GM19239 (cell line): ENCODE measurements around the gene BCAR3.
"Not testable (repeated sequence)": the region's sequence is repeated elsewhere in the genome, so short reads cannot be mapped to it uniquely, and the experiment has no call there.

Experiments used
- DNase-seq: peaks from one replicate; pipeline ENCODE4 v3.0.0; 2011; ENCODE audit warnings: low spot score; ENCODE audit not compliant: insufficient read length
- FAIRE-seq: peaks from 2 replicates; lab custom pipeline; 2011; peaks lifted over from hg19 to GRCh38; lab: Jason Lieb, UNC

The BCAR3 gene

DNA sequence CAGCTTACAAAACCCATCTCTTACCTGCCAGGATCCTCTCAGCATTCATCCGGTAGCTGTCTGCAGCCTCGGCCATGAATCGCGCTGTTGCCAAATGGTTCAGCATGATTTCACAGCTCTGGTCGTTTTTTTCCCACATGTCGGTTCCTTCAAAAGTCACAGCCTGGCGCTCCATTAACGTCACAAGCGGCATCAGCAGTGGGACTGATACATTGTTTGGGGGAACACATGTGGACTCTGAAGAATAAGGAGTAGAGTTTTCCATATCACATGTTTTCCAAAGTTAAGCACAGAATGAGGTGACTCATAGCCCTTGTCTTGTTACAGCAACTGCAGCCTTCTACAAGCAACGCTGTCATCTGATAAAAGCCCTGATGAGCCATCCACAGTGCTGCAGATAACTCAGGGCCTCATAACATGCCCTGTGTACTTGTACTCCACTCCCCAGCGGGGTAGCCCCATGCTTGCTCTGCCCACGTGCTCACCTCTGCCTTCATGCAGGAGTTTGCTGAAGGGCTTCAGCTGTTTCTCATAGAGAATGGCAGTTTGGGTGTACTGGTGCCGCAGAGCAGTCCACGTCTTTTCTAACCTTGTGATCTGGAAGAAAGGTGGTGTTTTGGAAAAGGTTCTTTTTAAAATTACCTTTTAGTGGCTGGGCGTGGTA lies 114.2 kb downstream of the BCAR3 start:
- FAIRE-seq (no peak), DNase-seq (no peak)

DNA sequence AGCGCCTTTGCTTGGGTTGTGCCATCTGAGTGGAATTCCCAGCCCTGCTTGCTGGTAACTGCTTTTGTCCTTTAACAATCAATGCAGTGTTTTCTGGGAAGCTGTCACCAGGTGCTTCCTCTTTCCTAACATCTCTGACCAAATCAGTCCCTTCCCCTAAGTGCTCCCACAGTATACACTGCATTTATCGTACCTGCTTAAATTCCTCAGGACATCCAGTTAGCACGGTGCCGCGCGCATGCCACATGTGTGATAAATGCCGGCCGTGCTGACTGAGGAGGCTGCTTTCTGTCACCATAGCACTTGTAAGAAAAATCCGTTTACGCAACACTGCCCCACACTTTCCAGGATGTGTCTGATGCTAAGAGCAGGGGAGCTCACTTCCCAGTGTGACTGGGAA lies 115.4 kb downstream of the BCAR3 start:
- DNase-seq (no peak), FAIRE-seq (no peak)

DNA sequence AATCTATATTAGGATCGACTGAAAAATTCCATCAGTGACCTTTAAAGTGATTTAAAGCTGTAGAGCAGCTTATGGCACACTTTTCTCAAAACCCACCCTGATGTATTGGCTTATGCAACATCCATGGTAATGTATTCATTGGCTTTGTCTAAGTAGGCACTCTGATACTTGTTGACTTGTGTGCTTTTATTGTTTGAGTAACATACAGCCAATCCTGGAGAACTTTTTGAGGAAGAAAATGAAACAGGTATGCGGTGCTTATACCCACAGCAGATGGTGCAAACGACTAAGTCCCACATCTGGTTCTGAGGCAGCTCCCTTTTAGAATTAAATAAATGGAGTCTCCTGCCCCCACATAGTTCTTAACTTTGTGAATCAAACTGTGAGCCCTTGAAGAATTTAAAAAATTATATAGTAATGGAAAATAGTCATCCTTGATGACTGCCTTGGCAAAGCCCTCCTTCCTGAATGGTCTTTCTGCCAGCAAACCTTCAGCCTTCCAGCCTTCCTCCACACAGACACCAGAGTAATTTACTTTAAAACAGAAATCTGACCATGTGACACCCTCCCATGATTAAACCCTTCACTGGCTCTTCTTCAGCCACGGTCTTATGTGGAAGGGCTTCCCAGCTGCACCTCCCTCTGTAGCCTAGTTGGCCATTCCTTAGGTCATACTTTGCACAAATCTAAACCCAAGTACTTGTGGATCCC lies 116.0 kb downstream of the BCAR3 start:
- DNase-seq = no peak
- FAIRE-seq = no peak

DNA sequence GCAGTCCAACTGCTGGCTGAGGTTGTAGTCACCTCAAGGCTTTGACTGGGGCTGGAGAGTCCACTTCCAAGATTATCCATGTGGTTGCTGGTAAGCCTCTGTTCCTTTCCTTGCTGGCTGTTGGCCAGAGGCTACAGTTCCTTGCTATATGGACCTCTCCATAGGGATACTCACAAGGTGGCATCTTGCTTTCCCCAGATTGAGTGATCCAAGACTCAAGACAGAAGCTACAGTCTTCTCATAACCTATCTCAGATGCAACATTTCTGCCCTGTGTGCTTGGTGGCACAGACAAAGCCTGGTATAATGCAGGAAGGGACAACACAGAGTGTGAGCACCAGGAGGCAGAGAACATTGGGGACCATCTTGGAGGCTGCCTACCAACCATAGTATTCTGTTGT lies 121.9 kb downstream of the BCAR3 start:
- FAIRE-seq = no peak

DNA sequence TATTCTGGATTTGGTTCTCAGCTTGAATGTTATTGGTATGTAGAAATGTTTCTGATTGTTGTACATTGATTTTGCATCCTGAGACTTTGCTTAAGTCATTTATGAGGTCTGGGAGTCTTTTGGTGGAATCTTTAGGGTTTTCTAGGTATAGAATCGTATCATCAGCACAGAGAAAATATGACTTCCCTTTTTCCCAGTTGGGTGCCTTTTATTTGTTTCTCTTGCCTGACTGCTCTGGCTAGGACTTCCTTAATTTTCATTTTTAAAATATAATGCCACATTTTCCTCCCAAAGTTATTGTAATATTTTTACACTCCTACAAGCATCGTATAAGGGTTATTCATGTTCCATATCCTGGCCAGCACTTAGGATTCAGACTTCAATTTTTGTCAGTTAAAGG lies 122.6 kb downstream of the BCAR3 start:
- DNase-seq (no peak), FAIRE-seq (no peak)

More for the DNA sequence above, 121.9 kb downstream of the BCAR3 start:
- no peak for DNase-seq

DNA sequence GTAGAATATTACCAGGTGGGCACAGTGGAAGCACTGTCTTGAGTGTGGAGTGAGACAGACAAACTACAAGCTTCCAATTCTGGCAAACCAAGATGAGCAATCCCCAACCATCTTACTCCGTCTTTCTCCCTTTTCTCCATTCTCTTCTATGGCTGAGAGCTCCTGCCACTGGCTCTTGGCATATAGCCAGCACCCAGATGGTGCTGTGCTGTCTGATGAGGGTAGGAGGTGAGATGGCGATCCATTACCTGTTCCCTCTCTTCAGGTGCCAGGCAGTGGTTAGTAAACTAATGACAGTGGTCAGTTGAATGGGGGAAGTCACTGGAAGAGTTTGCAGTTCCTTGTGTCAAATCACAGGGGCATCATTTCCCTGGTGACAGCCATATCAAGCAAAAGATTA lies 125.3 kb downstream of the BCAR3 start:
- DNase-seq (no peak), FAIRE-seq (no peak)

DNA sequence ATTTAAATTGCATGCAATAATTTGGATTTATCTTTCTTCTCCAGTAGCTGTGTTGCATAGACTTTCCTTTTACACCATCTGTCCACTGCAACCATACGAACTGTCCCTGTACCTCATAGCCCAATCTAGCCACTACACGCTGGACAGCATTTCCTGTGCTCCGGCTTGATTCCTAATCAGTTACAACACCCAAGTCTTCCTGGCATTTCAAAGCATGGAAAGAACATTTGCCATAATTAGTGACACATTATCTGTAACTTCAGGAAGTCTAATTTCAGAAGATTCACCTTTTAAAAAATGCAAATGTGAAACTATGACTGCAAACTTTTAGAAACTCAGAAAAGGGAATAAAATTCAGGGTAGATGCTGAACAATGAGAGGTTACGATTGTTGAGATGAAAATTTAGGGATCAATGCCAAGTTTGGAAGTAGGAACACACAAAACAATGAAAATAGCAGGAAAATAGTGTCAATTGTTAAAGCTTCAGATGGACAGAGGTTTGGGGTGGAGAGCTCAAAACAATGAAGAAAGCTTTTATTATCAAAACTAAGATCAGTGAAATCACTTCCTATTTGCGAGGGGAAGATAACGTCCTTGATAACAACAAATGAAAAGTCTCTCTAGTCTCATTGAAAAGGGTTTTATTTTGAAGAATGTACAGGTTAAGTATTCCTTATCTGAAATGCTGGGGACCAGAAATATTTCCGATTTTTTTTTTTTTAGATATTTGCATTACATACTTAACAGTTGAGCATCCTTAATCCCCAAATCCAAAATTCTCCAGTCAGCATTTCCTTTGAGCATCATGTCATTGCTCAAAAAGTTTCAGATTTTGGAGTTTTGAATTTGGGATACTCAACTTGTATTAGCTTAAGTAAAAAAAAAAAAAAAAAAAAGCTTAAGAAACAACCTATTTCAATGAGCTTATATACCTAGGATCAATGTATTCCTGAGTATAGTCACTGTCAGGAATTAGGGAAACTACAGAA lies 126.5 kb downstream of the BCAR3 start:
- FAIRE-seq (no peak), DNase-seq (no peak)

DNA sequence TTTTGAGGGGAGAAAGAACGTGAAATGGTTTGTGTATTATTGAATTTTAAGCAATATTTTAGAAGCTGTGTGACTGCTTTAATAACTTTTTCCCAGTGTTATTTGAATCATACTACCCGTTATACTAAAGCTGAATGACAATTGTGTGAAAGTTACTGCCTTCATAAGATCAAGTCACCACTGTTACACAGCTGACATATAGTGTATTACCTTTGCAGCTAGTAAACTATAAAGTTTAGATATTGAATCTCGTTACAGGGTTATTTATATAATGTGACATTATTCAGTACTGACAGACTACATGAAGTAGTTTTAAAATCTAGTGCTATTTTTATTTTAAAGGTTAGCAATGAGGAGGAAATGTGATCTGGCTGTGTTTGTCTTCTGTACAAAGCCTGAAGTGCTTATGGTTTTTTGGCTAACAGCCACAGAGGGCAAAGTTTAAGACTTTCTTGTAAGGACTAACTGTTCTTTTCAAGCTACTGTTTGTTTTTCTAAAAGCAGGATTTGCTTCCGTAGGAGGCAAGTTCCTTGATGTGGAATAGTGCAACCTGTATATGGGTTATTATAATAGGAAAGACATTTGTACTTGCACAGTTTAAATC lies 127.6 kb downstream of the BCAR3 start:
- DNase-seq = not testable (repeated sequence)
- peak; percentile 18 for FAIRE-seq

DNA sequence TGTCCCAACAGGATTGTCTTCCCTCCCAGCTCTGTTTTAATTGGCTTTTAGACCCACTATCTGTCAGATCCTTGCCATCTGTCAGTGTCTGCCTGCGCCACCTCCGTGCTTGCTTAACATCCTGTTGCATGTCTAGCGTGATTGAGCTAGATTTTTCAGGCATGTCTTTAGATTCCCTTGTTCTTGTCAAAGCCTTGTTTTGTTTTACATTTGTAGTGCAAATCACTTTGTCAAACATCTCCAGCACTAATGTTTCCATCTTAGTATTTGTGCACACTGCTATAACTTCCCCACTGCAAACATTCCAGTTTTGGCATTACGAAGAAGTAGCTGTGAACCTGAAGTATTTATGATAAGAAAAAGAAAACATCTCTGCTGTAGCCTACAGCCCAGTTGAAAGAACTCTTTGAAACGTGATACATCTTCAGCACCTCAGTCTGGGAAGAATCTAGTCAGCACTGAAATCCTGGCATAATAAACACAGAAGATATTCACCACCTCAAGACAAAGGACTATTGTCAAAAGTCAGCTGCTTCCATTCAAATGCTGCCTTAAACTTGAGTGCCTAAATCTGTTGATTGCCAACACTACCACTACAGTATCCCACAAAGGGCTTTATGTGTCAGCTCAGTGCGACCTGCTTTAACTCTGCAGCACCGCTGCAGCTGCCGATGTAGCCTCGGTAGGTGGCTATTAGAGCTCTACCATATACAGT lies 128.7 kb downstream of the BCAR3 start:
- FAIRE-seq (no peak), DNase-seq (no peak)

DNA sequence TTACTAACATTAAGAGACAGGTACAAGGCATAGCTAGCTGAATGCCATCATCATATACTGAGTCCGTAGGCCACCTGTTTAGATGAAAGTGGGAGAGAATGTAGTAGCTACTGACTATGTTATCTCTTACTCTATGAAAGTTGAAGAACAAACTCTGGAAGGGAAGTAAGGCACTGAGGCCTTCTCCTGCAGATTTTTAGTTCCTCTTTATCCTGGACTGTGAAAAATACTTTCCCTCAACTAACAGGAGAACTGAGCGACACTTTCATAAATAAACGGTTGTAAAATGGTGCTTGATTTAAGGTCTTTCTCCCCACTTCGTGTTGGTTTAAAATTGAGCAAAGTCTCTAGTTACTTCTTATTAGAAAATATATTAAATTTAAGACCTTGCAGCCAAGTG lies 131.8 kb downstream of the BCAR3 start:
- DNase-seq (no peak), FAIRE-seq (no peak)

DNA sequence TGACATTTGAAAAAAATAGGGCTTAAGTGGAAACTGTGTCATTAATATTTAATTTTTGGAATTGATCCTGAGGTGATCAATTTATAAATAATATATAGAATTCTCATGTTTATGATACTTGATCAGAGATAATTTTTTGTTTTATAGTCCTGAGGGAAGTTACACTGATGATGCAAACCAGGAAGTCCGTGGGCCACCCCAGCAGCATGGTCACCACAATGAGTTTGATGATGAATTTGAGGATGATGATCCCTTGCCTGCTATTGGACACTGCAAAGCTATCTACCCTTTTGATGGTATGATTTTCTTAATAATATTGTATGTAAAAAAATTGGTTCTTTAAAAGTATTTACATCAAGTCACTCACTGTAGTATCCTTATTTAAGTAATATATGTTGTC lies 132.5 kb downstream of the BCAR3 start:
- DNase-seq (no peak), FAIRE-seq (no peak)

DNA sequence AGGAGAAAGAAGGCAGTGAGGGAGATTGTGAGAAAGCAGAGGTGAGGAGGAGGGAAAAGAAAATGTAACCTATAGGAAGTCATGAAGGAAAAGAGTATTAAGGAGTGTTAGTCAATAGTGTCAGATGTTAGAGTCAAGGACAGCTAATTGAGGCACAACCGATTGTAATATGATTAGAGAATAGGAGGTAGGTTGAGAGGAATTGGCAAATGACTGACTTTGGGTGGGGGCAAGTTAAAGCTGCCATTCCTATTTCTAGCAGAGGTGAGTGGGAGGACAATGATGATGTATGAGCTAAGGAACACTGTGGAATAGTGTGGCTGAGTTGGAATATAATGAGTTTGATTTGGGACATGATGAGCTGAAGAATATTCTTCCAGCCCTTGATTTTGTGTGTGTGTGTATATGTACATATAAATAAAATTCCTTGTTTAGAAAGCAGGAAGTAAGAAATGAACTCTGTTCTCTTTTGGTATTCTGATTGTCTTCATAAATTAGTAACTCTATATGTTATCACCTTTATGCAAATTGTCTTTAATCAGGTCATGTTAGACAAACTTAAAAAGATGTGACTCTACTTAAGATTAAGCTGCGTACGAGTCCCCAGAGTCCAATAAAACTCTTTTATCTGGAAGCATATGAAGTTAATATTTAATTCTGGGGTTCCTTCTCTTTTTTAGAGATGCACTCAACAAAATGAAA lies 135.3 kb downstream of the BCAR3 start:
- FAIRE-seq (no peak), DNase-seq (no peak)

DNA sequence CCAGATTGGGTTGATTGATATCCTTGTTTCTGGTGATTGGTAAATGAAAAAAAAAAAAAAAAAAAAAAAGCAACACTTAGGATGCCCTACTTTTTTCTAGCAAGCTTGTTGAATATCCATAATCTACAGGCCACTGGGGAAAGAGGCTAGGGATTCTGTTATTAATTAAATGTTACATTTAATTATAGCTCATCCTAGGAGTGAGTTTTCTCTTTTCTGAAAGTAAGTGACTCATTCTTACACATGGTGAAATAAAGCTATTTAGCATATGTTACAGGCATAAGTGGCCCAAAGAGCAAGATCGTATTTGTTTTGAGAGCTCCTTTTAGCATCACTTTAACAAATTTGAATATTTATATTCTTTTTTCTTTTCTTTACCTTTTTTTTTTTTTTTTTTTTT lies 139.2 kb downstream of the BCAR3 start:
- FAIRE-seq = no peak
- DNase-seq = no peak

DNA sequence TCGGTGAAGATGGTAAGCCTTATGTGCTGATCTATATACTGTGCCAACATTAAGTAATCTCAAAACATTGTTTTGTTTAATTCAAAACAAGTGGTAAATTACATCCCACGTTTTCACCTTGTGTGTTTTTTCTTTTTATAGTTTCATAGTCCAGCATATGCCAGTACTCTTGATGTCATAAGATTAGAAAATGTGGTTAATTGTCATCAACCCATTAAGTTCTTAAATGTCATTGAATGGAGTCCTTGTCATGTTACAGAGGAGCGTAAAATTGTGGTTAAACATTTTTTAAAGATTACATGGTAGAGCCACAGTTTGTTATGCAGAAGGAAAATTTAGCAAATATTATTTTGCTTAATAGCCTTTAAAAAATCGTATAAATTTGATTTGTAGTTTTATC lies 140.6 kb downstream of the BCAR3 start:
- no peak for DNase-seq
- FAIRE-seq = no peak

DNA sequence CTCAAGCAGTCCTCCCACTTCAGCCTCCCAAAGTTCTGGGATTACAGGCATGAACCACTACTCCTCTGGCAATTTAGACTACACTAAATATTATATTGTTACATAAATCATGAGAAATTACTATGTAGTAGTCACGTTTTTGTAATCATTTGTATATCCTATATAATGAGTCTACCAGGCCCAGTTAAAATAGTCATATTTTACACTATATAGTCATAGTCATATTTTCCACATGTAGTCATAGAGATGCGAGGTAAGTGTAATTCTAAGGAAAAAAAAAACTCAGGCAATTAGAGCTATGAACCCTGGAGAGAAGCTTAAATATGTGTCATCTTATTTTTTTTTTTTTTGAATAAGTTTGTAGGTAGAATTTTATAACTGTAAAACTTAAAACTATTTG lies 143.7 kb downstream of the BCAR3 start:
- FAIRE-seq = no peak
- DNase-seq = no peak

DNA sequence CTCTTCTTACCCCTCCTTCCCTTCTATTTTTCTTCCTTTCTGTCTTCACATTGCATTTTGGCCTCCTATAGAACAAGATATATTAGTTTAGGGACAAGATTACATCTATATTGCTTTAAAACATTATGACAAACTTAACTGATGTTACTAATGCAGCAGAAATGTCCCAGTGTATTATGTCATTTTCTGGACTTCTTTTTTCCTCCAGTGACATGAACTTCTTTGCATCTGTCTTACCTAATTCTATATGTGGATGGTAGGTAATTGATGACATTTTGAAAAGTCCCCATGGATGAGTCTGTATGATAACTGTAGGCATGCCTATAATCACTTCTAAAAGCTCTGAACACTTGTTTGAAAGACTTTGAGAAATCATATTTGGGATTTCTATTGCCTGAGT lies 144.2 kb downstream of the BCAR3 start:
- DNase-seq (no peak), FAIRE-seq (no peak)

DNA sequence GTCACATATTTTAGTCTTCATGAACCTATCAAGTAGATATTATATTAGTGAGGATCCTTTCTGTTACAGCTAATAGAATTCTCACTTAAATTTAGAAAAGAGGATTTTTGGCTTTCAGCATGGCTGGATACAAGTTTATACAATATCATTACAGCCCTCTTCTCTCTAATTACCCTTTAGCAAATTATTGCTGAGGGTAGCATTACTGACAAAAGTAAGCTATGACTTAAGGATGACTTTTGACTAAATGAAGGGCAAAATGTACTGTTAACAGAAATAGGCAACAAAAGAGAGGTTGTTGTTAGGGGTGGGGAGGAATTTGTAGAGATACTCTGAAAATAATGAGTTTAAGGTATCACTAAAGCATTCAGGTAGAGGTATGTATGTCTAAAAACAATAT lies 148.0 kb downstream of the BCAR3 start:
- DNase-seq (no peak), FAIRE-seq (no peak)

DNA sequence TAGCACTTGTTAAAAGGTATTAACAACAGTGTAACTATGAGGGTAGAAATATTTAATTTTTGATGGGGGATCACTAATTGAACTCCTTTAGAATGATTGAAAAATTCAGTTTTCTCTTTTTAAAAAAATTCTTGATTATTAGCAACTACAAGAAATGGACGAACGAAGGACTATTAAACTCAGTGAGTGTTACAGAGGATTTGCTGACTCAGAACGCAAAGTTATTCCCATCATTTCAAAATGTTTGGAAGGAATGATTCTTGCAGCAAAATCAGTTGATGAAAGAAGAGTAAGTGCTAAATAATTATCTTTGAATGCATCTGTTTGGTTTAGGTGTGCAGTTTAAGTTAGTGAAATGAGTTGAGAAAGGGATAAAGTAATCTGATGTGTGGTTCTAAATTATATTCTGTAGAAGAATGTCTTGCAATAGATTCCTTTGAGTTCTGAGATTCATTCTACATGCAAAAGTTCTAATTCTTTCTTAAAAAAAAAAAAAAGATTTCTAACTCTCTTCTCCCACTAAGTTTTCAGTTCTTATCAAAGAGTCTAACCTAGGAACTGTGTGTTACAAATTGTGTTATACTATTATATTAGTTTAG lies 148.8 kb downstream of the BCAR3 start:
- DNase-seq (no peak), FAIRE-seq (no peak)

DNA sequence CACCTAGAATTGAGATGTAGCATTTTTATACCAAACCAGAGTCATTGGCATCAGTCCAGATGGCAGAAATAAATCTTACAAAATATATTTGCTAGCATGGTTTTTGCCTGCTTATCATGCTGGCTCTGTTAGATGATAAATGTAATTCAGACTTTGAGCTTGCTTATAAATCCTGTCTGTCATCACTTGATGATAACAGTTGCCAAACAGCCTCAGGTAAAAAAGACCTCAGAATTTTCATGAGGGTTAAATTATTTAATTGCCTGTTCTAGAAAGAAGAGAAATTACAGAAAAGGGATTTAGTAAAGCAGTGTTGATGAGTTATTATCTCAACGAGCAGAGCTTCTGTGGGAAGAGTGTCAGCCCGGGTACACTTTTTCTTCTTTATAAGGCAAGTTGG lies 150.4 kb downstream of the BCAR3 start:
- FAIRE-seq (no peak), DNase-seq (no peak)
